Measurements from ENCODE around the gene DNER.

GRCh38 chr2:229591611-229592010 lies 122.7 kb downstream of the DNER start:
- TF ChIP-seq MXI1 (IDR thresholded peaks at IDR 0.05; ENCODE audit: borderline replicate concordance, low read depth, low read length) = no peak
- no peak for TF ChIP-seq JUND (CRISPR knock-in tag; IDR thresholded peaks at IDR 0.05)
- TF ChIP-seq POLR2A (IDR thresholded peaks at IDR 0.05; ENCODE audit: insufficient read depth in 1 of 2, low read depth in 2 of 2, low read length in 2 of 2) = no peak
- TF ChIP-seq ZNF224 (CRISPR knock-in tag; IDR thresholded peaks at IDR 0.05) = no peak
- no peak for TF ChIP-seq ZSCAN29 (CRISPR knock-in tag; conservative IDR thresholded peaks at IDR 0.05)
- TF ChIP-seq YY1 (IDR thresholded peaks at IDR 0.05; ENCODE audit: insufficient read depth, insufficient replicate concordance, low read depth, low read length) = no peak
- TF ChIP-seq FOXJ3 (CRISPR knock-in tag; IDR thresholded peaks at IDR 0.05; ENCODE audit: borderline replicate concordance) = no peak
- no peak for TF ChIP-seq ZNF274 (CRISPR knock-in tag; IDR thresholded peaks at IDR 0.05)
- no peak for TF ChIP-seq ATF4 (CRISPR knock-in tag; IDR thresholded peaks at IDR 0.05)
- no peak for TF ChIP-seq ZNF776 (CRISPR knock-in tag; IDR thresholded peaks at IDR 0.05)
- TF ChIP-seq ZFYVE20 (CRISPR knock-in tag; IDR thresholded peaks at IDR 0.05; ENCODE audit: borderline replicate concordance, low read depth) = no peak
- TF ChIP-seq EP300 (IDR thresholded peaks at IDR 0.05; ENCODE audit: low read depth in 2 of 2, low read length in 2 of 2) = no peak
- TF ChIP-seq EP300 (CRISPR knock-in tag; IDR thresholded peaks at IDR 0.05; ENCODE audit: borderline replicate concordance) = no peak

All from HepG2 (cell line).